ENCODE results near the gene LENG1.

Gene LENG1

GRCh38 chr19:54138489-54139256 is 20.8 kb downstream of the LENG1 start:
- DNase-seq (ENCODE audit: low read depth), result no peak

DNA sequence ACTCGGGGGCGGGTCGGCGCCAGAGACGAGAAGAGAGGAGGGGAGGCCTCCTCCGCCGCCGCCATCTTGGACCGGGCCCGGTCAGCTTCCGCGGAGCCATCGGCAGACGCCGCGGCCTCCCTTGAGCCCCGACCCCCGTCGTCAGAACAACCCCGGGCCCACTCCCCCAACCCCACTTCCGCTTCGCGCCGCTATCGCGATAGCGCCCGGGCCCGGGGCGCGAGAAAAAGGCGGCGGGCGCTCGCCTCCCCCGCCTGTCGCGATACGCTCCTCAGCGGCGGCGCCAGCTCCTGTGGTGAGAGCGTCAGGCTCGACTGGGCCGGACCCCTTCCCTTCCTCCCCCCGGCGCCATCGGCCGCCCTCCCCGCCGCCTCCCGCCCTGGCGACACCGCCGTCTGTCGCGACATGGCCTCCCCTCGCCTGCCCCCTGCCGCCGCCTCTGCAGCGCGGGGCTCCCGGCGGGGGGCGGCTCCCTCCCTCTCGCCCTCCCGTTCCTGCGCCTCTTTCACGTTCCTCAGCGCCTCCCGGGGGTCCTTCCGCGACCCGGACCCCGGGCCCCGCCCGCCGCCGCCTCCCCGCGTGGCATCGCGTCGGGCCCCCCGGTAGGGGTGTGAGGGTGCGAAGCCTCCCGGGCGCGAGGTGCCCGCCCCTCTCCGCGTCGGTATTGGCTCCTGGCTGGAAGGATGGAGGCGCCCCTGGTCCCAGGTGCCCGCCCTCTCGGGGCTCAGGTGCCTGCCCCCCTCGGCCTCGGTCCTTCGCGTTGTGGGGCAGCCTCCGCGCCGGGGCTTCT is 21.6 kb downstream of the LENG1 start, which contains the start of gene CNOT3:
Gene CNOT3, plus strand, starts transcription at position 64 of the 790 bp plus-strand sequence. CDS start 5,217 bp downstream, outside the sequence.
- DNase-seq (ENCODE audit: low read depth), result no peak

DNA sequence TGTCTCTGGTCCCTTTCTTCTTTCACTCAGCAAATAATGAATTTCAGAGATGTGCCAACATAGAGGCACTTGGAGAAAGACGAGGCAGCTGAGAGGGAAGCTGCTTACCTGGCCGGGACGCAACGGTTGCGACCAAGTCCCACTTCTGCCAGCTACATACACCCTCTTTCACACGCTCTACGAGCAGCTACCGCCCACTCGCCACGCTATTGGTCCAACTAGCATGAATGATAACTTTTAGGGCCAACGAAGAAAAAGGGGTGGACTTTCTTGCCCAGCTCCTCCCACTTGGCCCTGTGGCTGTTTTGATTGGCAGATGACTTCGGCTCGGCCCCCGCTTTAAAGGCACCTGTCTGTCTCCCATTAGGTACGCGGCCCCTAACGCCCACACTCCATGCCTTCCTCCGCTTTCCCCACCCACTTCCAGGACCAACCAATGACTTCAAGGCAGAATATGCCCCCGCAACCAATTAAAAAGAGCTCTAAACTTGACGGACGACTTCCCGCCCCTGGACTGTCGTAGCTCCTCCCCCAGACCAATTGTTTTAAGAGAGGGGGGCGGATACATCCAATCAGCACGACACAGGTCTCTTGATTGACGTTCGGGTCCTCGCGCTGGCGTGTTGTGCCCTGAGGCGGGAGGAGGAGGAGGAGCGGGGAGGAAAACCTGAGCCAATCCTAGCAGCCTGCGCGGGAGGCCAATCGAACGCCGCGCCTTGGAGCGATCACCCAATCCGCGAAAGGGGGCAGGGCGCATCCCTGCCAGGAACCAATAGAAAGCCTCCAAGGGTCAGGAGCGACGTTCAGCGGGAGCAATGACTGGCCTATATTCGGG is 22.4 kb downstream of the LENG1 start:
- DNase-seq (ENCODE audit: low read depth), result peak; percentile 97

DNA sequence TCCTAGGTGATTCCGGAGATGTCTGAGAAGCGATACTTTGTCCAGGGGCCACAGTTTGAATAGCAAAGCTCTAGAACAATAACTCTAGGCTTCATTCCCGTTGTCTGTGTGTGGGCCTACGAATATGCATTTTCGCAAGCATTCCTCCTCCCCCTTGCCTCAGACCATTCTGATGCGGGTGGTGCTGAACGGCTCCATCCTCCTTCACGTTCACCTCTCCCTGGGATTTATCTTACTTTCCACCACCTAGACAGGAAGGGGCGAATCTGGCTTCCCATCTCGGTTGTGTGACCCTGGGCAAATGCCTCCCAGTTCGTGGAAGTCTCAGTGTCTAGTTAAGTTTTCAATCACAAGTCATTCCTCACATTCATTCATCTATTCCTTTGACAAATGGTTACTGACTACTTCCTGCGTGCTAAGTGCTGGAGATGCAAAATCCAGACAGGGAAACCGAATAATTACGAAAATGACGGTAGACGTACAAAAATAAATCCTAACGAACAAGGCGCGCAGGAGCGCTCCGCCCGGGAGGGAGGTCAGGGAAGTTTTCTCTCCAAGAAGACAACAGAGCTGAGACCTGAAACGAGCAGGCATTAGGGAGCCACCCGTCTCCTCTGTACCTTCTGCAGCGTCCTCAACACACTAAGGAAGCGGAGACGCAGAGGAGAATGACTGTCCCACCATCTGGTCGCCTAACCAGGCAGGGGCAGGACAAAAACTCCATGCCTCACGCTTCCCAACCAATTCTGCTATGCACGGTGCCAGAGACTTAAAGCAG is 23.2 kb downstream of the LENG1 start:
- no peak for DNase-seq (ENCODE audit: low read depth)

- DNase-seq (ENCODE audit: low read depth), result no peak
Measured at GRCh38 chr19:54133957-54134590, 25.4 kb downstream of the LENG1 start.

GRCh38 chr19:54133312-54133956 is 26.1 kb downstream of the LENG1 start:
- no peak for DNase-seq (ENCODE audit: low read depth)

- DNase-seq (ENCODE audit: low read depth), result no peak
Measured at GRCh38 chr19:54129617-54129996, 29.9 kb downstream of the LENG1 start.

- DNase-seq (ENCODE audit: low read depth), result no peak
Measured at GRCh38 chr19:54128796-54129616, 30.5 kb downstream of the LENG1 start.

DNA sequence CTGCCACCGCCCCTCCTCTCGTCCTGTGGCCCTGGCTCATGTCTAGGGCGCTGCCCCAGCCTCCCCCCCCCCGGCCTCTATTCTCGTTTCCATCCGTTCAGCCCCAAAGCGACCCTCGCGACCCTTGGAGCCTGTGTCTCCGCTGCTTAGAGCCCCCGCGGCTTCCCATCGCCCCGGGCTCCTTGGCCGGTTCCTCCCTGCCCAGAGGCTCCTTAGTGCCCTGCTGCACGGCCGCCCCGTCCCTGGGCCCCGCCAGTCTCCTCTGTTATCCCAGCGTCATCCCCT is 31.1 kb downstream of the LENG1 start:
- DNase-seq (ENCODE audit: low read depth), result no peak

DNA sequence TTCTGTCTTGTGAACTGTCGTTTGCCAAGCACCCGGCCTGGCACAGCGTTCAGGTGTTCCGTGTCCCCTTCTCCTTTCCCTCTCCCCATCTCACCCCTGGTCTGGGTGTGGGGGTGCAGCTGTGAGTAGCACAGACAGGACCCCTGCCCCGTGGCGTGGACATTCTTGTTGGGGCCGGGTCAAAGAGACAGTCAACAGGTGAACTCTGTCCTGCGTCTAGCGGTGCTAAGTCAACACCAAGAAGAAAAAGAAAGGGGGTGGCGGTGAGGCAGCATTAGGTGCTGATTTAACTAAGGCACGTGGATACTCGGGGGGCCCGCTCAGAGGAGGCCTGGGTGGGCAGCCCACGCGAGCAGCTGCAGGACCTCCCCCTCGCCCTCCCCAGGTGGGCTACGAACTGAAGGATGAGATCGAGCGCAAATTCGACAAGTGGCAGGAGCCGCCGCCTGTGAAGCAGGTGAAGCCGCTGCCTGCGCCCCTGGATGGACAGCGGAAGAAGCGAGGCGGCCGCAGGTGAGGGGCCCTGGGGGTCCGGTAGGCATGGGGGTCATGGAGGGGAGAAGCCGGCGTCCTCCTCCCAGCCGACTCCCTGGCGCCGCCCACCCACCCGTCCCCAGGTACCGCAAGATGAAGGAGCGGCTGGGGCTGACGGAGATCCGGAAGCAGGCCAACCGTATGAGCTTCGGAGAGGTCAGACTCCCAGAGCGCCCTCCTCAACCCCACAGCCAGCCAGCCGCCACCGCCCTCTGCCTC is 31.7 kb downstream of the LENG1 start:
- DNase-seq (ENCODE audit: low read depth), result no peak

DNA sequence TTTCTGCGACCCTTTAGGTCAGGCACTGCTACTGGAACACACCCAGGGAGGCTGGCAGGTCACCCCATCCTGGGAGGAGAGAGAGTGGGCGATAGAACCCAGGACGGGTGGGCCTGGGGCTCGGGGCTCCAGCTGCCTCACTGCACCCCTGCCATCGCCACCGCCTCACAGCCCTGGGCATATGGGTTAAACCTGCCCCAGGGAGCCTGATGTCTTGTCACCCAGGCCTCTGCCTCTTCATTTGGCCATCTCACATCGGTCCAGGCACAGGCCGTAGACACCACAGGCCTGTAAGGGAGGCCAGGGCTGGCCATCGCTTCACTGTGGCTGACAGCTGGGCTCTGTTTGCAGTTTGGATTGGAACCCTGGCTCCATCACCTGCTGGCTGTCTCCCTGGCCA is 33.8 kb downstream of the LENG1 start:
- DNase-seq (ENCODE audit: low read depth), result no peak

DNA sequence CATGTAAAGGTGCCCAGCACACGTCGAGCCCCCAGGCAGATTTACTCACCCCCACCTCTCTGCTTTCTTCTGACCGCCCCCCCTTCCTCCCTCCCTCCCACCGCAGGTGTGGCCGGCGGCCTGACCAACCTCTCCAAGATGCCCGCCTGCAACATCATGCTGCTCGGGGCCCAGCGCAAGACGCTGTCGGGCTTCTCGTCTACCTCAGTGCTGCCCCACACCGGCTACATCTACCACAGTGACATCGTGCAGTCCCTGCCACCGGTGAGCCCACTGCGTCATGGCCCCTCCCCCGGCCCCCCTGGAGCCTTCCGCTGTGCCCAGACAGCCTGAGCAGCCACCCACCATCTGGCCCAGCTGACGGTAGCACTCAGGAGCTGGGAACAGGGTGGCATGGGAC is 35.1 kb downstream of the LENG1 start:
- DNase-seq (ENCODE audit: low read depth), result no peak

GRCh38 chr19:54123682-54124081 is 35.8 kb downstream of the LENG1 start:
- no peak for DNase-seq (ENCODE audit: low read depth)

- DNase-seq (ENCODE audit: low read depth), result no peak
Measured at GRCh38 chr19:54121259-54121658, 38.3 kb downstream of the LENG1 start.

GRCh38 chr19:54115109-54116063 is 44.1 kb downstream of the LENG1 start, which contains the start of the genes PRPF31 and TFPT:
Gene PRPF31 (plus strand): TSS chr19:54115754. CDS start chr19:54118279, 2,525 bp downstream.
Gene TFPT (minus strand): TSS chr19:54115657. CDS start chr19:54115269, 388 bp downstream.
- DNase-seq (ENCODE audit: low read depth), result peak; percentile 89

- peak; percentile 13 for DNase-seq (ENCODE audit: low read depth)
Measured at GRCh38 chr19:54114340-54115108, 45.0 kb downstream of the LENG1 start.

- no peak for DNase-seq (ENCODE audit: low read depth)
Measured at GRCh38 chr19:54109651-54110050, 49.9 kb downstream of the LENG1 start.
